Activated T-helper 1 cell treated with anti-CD3 and anti-CD28 coated beads, Interleukin-2, amount 50 U/mL, for 16 hours (primary cell): Measurements from ENCODE around the gene PACSIN2.
"Not testable (repeated sequence)": the region's sequence is repeated elsewhere in the genome, so short reads cannot be mapped to it uniquely, and the experiment has no call there.

Experiments
- DNase-seq, 2 donors: peaks; one replicate each; pipeline ENCODE4 v3.0.0-alpha.2; 2020; ENCODE audit warnings: low read depth in 1 of 2, low spot score in 1 of 2

Gene PACSIN2

GRCh38 chr22:43012390-43012789 lies 2.6 kb downstream of the PACSIN2 start:
- no peak for DNase-seq

- DNase-seq = no peak
These were observed 3.9 kb downstream of the PACSIN2 start for GRCh38 chr22:43011079-43011478.

GRCh38 chr22:43009444-43009843 lies 5.5 kb downstream of the PACSIN2 start:
- no peak for DNase-seq

- DNase-seq = no peak
These were observed 6.0 kb downstream of the PACSIN2 start for GRCh38 chr22:43008921-43009320.

- no peak for DNase-seq
These were observed 6.4 kb downstream of the PACSIN2 start for GRCh38 chr22:43008509-43008908.

- DNase-seq = no peak
These were observed 7.3 kb downstream of the PACSIN2 start for GRCh38 chr22:43007519-43008102.

GRCh38 chr22:43006753-43007152 lies 8.2 kb downstream of the PACSIN2 start:
- no peak for DNase-seq

- no peak for DNase-seq
These were observed 8.9 kb downstream of the PACSIN2 start for GRCh38 chr22:43006016-43006505.

GRCh38 chr22:43005106-43005505 lies 9.8 kb downstream of the PACSIN2 start:
- DNase-seq = no peak

DNA sequence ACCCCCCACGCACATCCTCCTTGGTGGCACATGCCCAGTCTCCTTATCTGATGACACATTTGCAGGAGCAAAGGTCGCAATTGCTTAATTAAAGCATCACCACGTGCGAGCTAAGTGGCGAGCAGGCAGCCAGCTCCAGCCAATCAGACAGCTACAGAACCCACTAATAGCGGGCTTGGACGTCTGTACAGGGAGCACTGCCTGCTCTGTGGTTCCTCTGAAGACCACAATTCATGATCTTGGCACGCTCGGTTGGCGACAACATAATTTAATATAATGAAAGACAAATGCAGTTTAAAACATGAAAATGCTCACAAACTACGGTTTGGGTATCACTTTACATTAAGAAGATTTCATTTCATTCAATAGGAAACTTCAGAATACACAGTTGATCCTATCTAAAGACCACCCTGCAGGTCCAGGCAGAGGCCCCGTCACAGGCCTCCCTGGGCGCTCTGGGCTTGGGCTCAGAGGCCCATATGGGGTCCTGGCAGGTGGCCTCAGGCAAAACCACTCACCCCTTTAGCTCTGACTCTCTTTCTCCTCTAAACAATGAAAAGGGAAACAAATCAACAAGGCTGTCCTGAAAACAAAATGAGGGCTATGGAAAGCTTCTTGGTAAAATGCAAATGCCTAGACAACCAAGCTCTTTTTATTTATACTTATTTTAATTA lies 10.4 kb downstream of the PACSIN2 start:
- no peak for DNase-seq

DNA sequence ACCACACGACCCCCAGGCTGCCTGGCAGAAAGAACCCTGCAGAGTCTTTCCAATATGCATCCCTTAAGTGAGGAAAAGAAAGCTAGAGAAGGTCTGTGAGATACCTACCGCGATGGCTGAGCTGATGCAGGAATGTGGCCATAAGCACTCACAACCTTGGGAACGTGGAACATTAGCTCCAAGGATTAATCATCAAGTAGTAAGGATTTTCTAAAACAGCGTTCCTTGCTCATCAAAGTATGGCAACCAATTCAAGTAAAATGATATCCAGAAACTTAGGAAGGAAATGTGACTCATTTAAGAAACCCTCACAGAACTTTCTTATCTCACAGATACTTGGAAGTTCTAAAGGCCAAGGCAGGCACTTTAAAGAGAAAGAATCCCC lies 12.8 kb downstream of the PACSIN2 start:
- DNase-seq = no peak

GRCh38 chr22:43001271-43002201 lies 13.4 kb downstream of the PACSIN2 start:
- no peak for DNase-seq

DNA sequence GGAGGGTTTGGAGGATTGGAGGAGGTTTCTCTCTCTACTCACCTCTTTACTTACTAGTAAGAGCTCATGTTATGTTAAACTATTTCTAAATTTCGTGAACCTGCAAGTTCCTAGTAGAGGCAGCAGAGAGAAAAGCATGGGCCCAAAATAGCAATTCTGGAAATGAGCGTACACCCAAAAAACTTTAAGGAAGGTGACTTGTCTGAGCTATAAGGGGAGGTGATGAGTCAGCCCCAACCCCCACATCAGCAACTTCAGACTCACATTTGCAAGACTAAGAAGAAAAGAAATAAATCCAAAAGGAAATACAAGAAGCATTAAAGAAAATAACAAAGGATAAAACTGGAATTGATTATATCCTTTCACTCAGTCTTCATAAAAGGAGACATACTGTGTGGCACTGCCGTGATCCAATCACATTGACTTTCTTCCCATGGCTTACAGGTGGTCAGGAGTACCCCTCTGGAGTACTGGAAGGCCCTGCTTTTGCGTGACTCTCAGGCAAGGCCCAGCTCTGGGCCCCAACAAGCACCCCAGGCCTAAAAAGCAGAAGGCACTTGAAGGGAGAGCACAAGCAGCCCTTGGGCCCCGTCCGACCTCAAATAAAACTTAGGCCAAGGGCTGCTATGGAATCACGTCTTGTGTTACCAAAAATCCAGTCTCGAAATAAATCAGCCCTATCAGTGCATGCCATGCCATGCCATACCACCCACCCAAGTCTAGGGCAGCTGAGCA lies 14.3 kb downstream of the PACSIN2 start:
- no peak for DNase-seq

- DNase-seq = no peak
These were observed 17.3 kb downstream of the PACSIN2 start for GRCh38 chr22:42997582-42998090.

GRCh38 chr22:42996646-42997365 lies 18.1 kb downstream of the PACSIN2 start:
- no peak for DNase-seq

DNA sequence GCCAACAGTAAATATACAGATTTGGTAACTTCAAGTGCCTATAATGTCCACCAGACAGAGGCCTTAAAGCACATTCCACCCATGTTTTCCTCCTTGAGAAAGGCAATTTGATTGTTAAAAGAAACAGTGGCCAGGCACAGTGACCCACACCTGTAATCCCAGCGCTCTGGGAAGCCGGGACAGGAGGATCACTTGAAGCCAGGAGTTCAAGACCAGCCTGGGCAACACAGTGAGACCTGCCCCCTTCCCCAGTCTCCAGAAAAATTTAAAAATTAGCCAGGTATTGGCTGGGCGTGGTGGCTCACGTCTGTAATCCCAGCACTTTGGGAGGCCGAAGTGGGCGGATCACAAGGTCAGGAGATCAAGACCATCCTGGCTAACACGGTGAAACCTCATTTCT lies 19.3 kb downstream of the PACSIN2 start:
- DNase-seq = not testable (repeated sequence)

- no peak for DNase-seq
These were observed 19.9 kb downstream of the PACSIN2 start for GRCh38 chr22:42994917-42995562.

- DNase-seq = no peak
These were observed 20.6 kb downstream of the PACSIN2 start for GRCh38 chr22:42994276-42994916.

GRCh38 chr22:42993651-42994275 lies 21.2 kb downstream of the PACSIN2 start:
- no peak for DNase-seq
